Measurements from ENCODE around the gene ZNF438.
"Not testable (repeated sequence)": the region's sequence is repeated elsewhere in the genome, so short reads cannot be mapped to it uniquely, and the experiment has no call there.

The ZNF438 gene

DNA sequence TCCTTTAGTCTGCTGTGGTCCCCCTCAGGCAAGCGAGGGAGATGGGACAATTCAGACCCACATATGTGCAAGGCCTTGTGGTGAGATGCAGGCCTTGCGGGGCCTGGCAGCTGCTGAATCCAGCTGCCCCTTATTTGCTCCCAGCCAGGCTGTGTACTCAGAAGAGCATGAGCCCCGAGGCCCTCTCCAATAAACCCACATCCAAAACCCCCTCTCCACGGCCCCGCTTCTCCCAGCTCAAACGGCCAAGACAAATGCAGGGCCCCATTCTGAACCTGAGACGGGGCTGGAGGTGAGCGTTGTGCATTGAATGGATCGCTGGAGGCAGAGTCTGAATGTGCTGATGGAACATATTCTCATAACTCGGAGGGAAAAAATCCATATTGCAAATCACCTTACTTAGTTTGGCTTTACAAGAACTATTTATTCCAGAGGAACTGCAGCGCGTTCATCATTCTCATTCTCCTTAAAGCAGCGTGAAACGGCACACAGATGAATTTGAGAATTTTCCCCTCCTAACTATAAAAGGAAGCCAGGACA is 232.9 kb downstream of the ZNF438 start:
- no peak for ATAC-seq
- DNase-seq: no peak

DNA sequence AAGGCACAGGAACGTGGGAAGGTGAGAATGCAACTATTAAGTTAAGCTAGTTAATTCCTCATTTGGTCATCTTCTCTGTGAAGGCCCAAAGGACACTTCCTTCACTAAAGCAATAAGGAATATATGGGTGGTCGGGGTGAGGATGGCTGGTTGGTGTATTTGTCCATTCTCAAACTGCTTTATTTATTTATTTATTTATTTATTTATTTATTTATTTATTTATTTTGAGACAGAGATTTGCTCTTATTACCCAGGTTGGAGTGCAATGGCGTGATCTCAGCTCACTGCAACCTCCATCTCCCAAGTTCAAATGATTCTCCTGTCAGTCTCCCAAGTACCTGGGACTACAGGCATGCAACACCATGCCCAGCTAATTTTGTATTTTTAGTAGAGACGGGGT is 236.6 kb downstream of the ZNF438 start:
- DNase-seq, ATAC-seq: not testable (repeated sequence)
